Uterus (tissue), 2 donors: Measurements from ENCODE around the gene FMNL2.

Experiments
- CTCF ChIP-seq, 4 experiments: fragments of 200-600 bp in 2 of 4; fragments of 450-650 bp in 2 of 4; sonication (generic) in 2 of 4; IDR thresholded peaks; one replicate each; pipeline ENCODE4 v1.5.1; 2016 to 2019; ENCODE audit warnings: antibody characterized with exemption in 4 of 4, mild to moderate bottlenecking in 2 of 4, moderate library complexity in 1 of 4
- POLR2A ChIP-seq, 2 donors: fragments of 450-650 bp; IDR thresholded peaks; one replicate each; pipeline ENCODE4 v1.6.1; 2016; ENCODE audit warnings: antibody characterized with exemption in 2 of 2, mild to moderate bottlenecking in 1 of 2, moderate library complexity in 1 of 2

- no peak for TF ChIP-seq POLR2A (IDR thresholded peaks at IDR 0.05)
- TF ChIP-seq CTCF (IDR thresholded peaks at IDR 0.05) = no peak
Measured at GRCh38 chr2:152320814-152321213, 14.2 kb upstream of the FMNL2 start.
